NK-92 treated with Interleukin-12 subunit alpha and Interleukin-12 subunit beta, amount 100 ng/mL, for 24 hours (cell line): ENCODE results near the gene C1orf198.

Source experiments
- DNase-seq: peaks from one replicate; lab custom pipeline; 2025; lab: John Stamatoyannopoulos, UW

The C1orf198 gene

DNA sequence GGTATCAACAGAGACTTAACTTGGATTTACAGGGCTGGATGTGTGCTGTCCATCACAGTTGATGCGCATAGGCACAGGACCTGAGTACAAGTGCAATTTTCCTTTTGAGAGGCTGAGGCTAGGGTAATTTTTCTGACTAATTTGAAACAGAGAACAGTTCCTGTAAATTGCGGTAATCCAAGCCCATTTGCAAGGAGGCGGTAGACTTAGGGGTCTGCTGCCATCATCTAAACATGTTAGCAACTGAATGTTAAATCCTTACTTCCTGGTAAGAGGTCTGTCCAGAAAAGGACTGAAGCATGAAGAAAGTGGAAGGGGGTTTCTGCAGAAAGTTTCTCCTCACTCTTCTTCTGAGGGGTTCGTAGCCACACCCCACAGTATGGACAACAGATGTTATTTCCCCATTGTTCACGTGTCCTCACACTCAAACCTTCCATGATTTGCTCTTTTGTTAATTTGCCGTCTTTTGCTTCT, 23.7 kb upstream of the C1orf198 start:
- DNase-seq: no peak

DNA sequence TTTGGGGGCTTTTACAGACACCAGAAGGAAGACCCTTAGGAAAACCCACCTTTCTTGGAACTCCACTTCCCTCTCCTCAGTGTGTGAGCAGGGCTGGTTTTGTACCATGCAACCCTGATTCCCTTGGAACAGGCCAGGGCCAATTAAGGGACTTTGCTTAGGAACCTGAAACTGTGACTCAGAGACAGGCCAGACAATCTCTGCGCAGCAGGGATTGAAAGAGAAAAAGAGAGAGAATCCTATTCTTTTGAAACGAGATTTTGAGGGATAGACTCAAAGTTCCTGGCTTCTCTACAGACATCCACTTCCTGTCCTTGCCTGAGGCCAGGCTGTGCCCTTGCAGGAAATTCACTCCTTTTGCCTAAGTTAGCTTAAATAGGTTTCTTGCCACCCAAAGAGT, 23.1 kb upstream of the C1orf198 start:
- no peak for DNase-seq

DNA sequence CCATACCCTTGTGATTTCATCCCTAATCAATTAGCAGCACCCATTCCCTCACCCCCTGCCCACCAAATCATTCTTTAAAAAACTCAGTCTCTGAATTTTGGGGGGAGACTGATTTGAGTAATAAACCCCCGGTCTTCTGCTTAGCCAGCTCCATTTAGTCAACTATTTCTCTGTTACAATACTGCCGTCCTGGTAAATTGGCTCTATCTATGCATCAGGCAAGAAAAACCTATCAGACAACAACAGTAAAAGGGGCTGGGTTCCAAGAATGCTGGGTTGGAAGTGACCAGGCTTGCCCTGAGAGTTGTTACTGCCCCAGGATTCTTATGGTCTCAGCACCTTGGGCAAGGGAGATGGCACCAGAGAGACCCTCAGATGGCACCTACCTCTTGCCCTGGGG, 16.3 kb upstream of the C1orf198 start:
- DNase-seq: no peak

DNA sequence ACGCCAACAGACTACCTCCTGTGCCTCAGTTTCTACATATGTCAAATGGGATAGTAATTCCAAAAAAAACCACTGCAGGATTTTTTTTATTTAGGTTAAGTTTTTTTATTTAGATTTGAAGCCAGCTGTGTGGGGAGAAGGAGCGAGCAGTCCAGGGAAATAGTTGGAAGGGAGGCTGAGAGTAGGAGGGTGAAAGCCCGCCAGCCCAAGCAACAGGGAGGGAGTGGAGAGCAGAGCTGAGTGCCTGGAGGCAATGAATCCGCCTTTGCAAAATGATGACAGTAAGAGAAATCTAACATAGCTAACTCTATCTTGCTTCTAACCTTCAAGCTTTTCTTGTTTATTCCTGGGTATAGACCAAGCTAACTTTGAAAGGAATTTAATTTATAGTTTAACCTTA, 15.6 kb upstream of the C1orf198 start:
- no peak for DNase-seq

DNA sequence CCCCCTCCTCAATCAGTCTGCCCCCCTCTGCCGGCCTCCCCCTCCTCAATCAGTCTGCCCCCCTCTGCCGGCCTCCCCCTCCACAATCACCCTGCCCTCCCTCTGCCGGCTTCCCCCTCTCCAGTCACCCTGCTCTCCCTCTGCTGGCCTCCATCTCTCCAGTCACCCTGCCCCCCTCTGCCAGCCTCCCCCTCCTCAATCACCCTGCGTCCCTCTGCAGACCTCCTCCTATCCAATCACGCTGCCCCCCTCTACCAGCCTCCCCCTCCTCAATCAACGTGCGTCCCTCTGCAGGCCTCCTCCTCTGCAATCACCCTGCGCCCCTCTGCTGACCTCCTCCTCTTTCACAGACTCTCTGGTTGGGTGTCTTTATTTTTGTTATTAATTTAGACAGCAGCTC, 11.5 kb upstream of the C1orf198 start:
- no peak for DNase-seq

DNA sequence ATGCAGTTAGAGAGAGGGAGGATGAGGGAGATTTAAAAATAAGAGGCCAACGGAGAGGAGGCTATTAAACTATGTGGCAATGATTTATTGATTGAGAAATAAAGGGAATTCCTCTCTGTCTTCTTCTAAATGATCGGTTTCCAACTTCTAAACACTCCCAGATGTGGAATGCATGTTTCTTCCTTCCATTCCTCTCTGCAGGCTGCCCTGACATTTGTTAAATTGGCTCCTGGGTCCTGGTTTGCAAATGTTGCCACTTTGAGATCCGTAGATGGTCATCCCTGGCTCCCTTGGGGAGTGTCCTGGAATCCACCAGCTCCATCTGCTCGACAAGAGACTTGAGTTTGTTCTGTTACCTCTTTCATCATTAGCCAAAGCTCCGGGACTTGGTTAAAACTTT, 10.3 kb upstream of the C1orf198 start:
- DNase-seq: no peak

DNA sequence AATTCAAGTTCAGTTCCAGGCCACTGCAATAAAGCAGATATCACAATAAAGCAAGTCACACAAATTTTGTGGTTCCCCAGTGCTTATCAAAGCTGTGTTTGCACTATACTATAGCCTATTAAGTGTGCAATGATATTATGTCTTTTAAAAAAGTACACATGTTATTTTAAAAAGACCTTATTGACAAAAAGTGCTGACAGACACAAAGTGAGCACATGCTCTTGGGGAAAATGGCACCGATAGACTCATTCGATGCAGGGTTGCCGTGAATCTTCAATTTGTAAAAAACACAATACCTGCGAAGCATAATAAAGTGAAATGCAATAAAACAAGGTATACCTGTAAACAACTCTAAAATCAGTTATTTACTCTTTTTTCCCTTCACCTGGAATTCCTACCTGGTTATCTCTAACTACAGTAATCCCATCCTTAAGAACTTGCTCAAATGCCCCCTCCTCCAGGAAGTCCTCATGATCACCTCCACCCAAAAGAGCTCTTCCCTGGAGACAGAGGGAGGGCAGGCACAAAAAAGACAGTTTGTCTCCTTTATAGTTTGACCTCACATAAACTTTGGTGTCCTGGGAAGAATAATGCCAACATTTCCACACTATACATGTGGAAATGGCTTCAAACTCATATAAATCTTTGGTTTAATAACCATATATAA, 9.7 kb upstream of the C1orf198 start:
- no peak for DNase-seq

DNA sequence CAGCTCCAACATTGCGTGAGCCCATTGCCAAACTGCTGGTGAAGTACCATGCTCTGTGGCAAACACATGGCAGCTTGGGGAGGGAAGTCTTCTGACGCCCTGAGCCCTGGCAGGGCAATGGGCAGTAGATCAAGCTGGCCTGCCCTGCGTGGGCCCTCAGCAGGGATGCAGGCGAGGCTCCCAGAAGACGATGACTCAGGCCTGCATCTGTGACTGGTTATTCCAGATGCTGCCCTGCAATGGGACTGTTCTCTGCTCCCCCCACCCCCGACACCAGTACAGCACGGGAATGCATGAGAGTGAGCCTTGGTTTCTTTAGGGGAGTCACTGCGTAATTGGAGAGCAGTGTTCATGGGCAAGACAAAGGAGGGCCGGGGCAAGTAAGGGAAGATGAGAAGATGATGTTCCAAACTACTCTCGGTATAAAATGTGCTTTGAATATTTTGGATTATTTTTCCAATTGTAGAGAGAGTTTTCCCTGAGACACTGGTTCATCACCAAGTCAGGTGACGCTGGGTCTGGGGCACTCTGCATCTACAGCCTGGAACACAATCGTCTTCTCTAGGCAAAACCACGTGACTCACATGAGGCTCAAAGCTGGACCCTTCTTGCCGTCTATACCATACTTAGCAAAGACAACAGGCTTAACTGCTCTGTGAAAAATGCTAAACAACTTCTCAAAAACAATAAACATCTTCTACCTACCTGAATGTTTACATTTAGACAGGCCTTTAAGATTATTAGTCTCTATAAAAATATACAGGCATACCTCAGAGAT, 9.0 kb upstream of the C1orf198 start:
- DNase-seq: no peak

DNA sequence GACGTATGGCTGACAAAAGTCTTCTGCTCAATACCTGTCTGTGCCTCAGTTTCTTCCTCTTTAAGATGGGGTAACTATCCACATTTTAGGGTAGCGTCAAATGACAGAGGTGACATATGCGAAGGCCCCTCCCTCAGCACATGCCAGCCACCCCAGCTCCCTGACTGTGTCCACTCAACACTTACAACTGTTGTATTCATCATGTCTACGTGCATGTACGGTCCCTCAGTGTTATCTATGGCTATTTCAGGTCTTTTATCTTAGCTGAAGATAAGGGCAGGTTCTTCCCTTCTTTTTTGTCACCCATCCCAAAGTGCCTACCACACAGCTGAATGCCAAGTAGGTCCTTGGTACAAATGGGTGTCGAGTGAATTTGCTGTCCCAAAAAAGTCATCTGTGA, 8.3 kb upstream of the C1orf198 start:
- no peak for DNase-seq

DNA sequence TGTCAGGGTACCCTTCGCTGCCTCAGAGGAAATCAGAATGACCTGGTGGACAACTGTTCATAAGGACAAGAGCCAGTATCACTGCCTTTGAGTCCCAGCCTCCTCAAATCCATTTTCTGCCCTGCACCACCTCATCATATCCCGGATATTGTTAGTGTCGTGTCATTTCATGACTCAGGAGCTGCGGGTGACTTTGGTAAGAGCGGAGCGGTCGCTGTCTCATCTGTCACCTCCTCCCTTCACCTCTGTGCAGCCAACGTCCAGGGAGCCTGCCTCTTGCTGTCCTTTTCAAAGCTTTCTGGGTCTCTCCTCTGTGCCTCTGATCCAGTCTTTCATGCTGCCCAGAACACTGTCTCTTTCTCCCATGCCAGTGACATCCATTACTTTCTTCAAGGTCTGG, 7.0 kb upstream of the C1orf198 start:
- no peak for DNase-seq

DNA sequence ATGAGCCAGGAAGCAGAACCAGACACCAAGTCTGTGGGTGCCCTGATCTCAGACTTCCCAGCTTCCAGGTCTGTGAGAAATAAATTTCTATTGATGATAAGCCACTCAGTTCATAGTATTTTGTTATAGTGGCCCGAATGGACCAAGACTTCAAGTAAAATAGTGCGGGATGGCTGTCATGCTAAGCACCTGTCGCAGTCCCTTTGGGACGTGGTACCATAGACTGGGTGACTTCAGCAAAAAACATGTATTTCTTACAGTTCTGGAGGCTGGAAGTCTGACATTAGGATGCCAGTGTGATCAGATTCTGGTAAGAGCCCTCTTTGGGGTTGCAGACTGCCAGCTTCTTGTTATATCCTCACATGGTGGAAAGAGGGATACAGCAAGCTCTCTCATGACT, 2.6 kb upstream of the C1orf198 start:
- DNase-seq: no peak

DNA sequence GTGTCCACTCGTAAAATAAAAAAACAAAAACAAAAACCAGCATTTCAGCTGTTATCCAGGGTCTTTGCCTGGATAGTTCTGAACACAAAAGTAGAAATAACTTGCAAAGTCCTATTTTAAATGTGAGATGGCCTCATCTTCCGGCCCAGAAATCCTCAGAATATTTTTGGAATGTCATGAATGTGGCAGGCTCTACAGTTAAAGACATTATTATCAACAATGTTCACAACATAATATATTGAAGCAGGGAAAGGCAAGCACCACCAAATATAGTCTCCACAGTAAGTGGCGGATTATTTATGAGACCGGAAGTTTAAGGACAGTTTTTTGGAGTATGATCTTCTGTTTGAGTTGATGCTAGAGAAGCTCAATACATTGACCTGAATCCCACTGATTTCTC, 1.2 kb upstream of the C1orf198 start:
- no peak for DNase-seq

DNA sequence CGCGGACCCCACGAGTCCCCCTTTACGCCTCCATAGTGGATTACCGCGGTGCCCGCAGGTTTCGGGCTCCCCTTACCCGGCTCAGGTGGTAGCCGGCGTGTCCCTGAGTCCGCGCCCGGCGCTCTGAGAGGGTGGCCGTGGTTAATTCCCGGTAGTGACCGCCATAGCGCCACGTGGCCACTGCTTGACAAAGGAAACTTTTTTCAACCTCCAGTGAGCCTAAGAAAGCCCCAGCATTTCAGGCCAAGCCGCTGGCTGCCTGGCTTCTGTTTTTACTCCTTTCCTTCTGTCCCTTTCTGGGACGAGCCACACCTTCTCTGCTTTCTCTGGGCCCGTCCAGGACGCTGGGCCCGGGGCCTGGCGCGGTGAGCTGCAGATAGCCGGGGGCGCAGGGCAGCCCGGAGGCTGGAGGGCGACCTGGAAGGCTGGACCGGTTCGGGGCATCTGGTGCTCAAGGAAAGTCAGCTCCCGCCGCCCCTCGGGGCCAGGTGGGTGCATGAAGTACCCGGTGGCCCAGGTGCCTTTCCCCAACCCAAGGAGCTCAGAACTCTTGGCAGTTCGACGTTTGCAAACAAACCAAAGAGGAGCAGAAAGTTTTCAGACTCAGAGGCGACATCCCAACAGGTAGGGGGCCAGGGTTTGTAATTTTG, 540 bp upstream of the C1orf198 start:
- DNase-seq: no peak

DNA sequence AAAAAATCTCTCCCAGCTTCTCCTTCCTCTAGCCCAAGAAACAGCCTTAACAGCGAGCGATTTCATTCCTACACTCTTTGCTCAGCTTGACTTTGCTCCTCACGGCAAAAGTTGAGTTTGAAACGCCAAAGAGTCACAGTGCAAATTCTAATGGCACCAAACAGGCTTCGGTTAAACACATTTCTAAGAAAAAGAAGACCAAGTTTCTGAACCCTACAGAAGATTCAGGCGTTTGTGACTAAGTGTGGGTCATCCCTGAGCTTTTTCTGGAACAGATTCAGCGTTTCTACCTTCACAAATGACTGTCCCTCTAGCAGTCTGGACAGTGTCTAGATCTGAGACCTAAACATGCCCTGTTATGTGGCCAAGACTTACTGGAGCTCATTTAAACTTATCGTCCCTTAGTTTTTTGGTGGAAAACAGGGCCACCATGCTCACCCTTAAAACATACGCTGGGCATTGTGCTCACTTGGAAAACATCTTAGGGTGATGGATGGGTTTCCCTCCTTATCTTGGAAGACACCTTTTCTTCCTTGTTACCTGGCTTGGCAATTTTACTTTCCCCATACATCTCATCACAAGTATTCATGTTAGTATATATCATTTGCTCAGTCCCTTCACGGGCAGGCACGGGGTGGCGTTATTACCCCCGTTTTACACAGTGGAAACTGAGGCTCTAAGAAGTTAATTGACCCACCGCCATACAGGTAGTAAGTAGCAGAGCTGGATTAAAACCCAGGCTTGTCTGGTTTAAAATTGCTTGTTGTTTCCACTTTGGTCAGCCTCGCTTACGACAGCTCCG, 1.0 kb downstream of the C1orf198 start:
- no peak for DNase-seq

DNA sequence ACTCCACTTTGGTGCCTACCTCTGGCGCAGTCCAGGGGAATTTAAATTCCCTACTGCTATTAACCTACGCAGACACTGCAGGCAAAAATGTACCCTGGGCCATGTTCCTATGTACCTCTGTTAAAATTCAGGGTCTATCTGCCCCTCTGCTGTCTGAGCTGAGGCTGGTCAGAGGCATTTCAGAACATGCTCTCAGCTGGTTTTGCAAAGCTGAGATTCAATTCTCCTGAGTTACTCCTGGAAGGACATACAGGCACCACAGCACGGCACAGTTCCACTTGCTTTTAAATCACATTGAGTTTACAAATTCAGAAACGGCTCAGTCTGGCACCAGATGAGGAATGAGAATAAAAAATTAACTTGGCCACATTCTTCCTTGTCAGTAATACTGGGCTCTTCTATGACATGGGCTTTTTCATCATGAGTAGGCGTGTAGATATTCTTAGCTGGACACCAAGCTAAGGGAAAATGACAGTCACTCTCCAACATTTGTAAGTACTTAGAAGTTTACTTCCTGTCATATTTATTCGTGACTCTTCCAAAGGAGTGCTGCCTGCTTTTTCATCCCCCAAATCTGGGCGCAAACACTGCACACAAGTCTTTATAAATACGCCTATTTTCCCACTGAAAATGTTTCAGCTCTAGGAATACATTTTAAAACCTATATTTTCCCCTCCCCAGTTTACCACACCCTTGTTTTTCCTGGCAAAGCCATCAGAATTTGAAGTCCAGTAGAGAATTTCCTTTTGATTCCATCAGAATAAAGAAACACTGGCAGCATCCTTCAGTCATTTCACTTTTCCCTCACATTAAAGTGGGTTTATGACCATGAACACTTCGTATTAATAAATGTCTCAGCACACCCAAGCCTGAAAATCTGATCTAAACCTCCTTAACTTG, 1.9 kb downstream of the C1orf198 start:
- DNase-seq: no peak

DNA sequence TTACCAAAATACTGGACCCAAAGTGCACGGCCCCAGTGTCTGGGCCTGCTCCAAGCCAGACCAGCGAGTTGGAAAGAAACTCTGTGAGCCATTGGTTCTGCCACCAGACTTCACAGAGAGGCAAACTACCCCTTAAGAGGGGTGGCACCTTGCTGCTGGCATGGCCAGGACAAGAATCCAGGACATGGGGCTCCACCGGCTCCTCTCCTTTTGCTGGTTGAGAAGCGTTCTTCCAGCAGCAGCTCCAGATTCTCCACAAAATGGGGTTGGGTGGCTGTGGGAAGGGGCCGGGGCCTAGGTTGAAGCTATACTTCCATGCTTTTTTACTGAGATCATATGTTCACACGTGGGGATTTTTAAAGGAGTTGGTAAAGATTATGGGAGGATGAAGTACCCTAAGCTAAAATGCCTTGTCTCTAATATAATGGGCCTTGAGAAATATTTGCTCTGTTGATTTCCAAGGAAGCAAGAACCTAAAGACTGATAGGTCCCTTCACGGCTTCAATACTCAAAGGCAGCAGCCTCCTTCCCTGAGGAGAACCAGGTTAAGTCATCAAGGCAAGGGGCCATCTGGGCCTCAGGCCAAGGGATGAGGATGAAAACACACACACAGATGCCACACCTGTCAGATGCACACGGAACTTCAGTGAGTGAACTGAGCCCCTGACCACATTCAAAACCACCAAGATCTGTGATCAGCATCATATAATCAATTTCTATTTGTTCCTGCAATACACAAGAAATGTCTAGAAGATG, 3.1 kb downstream of the C1orf198 start:
- no peak for DNase-seq

DNA sequence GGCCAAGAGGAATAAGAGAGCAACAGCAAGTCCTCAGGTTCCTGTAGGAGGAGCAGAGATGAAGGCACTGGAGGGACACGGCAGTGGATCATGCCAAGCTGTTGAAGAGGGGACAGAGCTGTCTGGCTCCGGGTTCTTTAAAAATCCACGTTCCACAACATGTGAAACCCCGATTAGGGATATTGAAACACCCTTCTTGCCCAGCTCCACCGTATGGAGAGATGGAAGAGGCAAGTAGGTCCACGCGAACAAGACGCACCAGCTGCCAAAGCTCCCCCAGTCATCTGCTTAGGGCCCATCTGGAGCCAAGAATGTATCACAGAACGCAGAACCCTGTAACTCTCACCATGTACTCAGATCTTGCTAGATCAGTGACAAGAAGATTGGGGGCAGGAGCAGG, 3.9 kb downstream of the C1orf198 start:
- no peak for DNase-seq

DNA sequence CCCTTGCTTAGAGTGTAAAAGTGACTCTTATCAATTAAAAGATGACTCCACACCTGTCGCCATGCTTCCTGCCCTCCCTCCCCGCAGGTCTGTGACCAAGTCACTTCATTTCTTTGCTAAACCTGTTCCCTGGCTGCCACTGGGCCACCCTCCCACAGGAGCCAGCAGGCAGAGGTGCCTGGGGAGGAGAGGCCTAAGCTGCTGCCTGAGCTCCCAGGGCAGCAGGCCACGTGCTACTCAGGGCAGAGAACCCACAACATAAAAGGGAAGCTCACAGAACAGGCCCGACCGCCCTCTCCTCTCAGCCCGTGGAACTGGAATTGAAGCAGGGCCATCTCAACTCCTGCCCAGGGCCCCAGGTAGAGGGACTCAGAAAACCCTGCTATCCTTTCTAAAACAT, 4.9 kb downstream of the C1orf198 start:
- no peak for DNase-seq

DNA sequence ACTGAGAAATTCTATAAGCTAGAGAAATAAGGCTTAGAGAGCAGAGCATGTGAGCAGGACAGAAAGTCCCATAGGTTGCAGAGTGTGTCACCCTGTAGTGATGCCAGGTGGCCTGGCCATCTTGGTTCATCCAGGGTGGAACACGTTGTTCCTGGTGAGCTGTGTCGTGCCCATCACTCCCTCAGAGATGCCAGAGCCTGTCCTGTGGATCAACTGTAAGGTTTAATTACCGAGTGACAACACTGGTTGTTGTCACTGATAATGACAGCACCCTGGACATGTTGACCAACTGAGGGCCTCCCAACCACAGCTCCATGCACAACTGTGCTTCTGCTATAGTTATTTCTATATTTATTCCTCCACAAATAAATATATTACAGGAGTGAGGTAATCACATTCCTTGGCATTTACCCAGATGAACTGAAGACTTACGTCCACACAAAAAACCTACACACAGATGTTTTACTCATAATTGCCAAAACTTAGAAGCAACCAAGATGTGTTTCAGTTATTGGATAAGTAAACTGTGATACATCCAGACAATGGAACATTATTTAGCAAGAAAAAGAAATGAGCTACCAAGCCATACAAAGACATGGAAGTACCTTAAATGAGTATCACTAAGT, 6.2 kb downstream of the C1orf198 start:
- DNase-seq: no peak

DNA sequence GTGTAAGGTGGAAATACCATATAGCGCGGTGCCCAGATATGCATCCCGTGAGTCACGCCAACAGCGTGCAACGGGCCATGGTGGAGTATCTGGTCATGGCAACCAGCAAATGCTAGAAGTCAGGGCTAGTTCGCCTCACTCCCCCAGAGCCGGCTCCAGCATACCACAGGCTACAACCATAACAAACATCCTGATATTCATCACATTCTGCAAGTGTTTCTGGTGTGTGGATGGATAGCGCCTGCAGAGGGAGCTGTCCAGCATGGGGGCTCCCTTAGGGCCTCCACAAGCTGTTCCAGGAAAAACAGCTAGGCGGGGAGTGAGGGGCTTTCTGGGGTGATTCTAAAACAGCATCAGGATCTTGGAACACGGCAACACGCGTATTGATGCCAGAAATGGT, 6.8 kb downstream of the C1orf198 start:
- DNase-seq: no peak
